NCI-H2081 (cell line): ENCODE results near the gene LRP10.

ENCODE experiments used
- DNase-seq, 2 experiments: peaks; one replicate each; lab custom pipeline; 2025; lab: John Stamatoyannopoulos, UW

Gene LRP10

DNA sequence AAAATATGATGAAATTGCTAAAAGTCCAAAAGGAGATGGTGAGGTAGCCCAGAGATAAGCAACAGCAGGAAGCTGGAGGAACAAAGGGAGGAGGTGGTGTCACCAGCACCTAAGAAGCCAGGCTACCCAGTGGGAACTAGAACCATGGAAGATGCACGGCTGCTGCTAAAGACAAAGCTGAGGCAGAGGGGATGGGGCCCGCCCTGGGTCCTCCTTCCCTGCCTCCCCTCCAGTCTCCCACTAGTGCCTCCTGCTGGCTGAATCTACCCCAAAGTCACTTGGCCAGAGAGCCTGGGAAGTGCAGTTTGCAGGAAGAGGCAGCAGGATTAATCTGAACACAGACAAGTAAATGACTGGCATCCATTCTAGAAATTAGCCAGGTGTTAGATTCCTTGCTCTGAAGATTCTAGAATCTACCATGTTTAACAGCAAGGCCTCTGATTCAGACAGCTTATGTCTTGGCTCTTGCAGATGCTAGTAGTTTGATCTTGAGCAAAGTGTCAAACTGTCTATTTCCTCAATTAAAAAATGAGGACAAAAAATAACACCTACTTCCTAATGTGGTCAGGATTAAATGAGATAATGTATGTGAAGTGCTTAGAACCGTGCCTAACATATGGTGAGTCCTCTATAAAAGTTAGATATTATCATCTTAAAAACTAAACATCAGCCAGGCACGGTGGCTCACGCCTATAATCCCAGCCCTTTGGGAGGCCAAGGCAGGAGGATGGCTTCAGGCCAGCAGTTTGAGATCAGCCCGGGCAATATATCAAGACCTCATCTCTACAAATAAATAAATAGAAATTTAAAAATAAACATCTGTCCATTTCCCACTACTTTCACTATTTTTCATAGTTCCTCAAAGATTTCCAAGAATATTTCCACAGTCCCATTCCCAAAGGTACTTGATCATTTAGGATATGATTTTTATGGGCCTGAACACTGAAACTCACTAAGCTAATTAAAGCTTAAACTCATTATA, 5.8 kb upstream of the LRP10 start:
- no peak for DNase-seq

GRCh38 chr14:22866874-22867273, 4.7 kb upstream of the LRP10 start:
- DNase-seq: no peak

DNA sequence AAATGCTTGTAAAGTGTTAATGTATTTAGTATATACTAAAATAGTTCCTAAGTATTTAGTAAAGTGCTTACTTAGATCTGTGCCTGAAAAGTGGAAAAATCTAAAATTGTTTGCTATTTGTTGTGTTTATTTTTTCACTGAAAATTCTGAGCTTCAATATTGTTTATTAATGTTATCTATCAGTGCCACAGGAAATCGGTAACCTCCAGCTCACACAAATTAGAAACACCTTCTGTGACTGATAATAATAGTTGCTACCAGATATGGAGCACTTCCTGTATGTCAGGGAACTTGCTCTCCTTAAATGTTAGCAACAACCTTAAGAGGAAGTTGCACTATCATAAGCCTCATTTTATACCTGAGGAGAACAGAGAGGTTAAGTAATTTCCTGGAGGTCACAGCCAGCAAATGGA, 723 bp upstream of the LRP10 start:
- no peak for DNase-seq

- peak; percentile 14 to 42 for DNase-seq
Observed at GRCh38 chr14:22872033-22872832, 693 bp downstream of the LRP10 start.

- DNase-seq: no peak
Observed at GRCh38 chr14:22872833-22873520, 1.4 kb downstream of the LRP10 start.

DNA sequence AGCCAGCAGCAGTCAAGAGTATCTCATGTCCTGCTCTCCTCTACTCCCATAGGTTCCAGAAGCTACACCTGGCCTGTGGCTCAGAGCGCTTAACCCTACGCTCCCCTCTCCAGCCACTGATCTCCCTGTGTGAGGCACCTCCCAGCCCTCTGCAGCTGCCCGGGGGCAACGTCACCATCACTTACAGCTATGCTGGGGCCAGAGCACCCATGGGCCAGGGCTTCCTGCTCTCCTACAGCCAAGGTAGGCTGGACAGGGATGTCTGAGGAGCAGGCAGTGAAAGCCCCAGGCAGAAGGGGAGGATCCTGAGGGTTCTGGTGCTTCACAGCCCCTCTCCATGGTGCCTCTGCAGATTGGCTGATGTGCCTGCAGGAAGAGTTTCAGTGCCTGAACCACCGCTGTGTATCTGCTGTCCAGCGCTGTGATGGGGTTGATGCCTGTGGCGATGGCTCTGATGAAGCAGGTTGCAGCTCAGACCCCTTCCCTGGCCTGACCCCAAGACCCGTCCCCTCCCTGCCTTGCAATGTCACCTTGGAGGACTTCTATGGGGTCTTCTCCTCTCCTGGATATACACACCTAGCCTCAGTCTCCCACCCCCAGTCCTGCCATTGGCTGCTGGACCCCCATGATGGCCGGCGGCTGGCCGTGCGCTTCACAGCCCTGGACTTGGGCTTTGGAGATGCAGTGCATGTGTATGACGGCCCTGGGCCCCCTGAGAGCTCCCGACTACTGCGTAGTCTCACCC, 3.6 kb downstream of the LRP10 start:
- no peak for DNase-seq

DNA sequence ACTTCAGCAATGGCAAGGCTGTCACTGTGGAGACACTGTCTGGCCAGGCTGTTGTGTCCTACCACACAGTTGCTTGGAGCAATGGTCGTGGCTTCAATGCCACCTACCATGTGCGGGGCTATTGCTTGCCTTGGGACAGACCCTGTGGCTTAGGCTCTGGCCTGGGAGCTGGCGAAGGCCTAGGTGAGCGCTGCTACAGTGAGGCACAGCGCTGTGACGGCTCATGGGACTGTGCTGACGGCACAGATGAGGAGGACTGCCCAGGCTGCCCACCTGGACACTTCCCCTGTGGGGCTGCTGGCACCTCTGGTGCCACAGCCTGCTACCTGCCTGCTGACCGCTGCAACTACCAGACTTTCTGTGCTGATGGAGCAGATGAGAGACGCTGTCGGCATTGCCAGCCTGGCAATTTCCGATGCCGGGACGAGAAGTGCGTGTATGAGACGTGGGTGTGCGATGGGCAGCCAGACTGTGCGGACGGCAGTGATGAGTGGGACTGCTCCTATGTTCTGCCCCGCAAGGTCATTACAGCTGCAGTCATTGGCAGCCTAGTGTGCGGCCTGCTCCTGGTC, 4.3 kb downstream of the LRP10 start:
- no peak for DNase-seq

DNA sequence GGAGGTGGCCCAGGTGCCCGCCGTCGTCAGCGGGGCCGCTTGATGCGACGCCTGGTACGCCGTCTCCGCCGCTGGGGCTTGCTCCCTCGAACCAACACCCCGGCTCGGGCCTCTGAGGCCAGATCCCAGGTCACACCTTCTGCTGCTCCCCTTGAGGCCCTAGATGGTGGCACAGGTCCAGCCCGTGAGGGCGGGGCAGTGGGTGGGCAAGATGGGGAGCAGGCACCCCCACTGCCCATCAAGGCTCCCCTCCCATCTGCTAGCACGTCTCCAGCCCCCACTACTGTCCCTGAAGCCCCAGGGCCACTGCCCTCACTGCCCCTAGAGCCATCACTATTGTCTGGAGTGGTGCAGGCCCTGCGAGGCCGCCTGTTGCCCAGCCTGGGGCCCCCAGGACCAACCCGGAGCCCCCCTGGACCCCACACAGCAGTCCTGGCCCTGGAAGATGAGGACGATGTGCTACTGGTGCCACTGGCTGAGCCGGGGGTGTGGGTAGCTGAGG, 5.5 kb downstream of the LRP10 start:
- no peak for DNase-seq

- DNase-seq: no peak
Observed at GRCh38 chr14:22878271-22879246, 7.0 kb downstream of the LRP10 start.

DNA sequence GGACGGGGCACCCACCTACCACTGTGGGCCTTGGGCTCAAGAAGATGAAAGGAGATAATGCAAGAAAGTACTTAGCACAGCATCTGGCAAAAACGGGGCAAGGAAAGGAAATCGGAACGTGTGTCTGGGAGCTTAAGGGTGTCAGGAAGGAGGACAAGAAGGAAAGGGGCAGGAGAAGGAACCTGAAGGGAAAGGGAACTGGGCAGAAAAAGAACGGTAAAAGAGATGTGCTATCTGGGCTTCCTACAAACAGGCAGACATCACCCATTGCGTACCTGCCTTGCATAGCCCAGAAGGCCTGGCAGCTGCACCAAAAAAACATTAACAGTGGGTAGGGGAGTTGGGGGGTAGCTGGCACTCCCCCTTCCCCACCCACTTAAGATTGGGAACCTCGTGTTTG, 10.5 kb downstream of the LRP10 start:
- no peak for DNase-seq

- DNase-seq: peak; percentile 25 to 35
Observed at GRCh38 chr14:22882529-22883172, 11.1 kb downstream of the LRP10 start.

DNA sequence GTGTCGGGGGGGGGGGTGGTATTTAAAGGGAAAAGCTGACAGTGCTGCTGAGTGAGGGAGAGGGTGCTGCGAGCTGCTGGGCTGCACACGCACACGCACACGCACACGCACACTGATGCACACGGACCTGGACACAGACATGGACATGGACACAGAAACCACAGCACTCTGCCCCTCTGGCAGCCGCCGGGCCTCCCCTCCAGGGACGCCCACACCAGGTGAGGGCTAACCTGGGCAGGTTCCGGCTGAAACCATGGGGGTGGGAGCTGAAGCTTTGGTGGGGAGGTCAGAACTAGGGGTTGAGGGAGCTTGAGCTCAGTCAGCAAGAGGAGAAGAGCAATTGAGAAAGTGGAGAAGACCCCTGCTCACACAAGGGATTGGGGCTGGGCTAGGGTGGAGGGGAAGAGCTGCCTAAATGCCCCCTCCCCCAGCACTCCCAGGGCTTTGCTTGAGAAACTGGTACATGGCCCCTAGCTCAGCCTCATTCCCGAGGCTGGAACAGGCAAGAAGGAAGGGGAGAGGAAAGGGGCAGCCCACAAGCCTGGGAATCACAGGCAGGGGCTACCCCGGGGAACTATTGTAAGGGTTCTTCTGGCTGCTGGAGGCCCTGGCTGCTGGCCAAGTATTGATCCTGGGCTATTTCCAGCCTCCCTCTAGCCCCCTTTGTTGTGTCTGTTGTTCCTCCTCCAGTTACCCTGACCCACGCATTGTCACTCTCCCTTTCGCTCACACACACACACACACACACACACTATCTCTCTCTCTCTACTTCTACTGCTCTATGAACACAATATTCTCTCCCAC, 11.8 kb downstream of the LRP10 start, which contains the start of gene REM2:
Gene REM2, plus strand, starts transcription at position 50 of the 804 bp plus-strand sequence. Its CDS starts 66 bp downstream, at position 116.
- no peak for DNase-seq

- DNase-seq: no peak
Observed at GRCh38 chr14:22884076-22884737, 12.7 kb downstream of the LRP10 start.

DNA sequence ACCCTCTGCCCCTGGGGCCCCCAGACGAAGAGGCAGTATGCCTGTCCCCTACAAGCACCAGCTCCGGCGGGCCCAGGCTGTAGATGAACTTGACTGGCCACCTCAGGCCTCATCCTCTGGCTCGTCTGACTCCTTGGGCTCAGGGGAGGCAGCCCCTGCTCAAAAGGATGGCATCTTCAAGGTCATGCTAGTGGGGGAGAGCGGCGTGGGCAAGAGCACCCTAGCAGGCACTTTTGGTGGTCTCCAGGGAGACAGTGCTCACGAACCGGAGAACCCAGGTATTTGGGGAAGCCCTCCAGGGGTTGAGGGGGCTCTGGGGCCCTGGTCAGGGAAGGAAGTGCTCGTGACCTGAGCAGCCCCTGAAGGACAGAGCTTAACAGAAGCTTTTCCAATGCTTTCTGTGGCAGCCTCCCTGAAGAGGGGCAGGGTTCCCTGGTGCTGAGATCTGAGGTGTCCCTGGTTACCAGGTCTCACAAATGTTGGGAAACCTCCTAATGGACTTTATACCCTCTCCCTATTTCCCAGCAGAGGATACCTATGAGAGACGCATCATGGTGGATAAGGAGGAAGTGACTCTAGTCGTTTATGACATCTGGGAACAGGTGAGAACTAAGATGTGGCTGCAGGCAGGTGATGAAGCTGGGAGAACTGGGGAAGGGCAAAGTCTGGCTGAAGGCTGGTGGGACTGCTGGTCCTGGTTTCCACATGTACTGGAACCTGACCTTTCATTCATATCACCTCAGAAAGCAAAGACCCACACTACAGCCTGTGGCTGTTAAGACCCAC, 13.4 kb downstream of the LRP10 start:
- DNase-seq: no peak

DNA sequence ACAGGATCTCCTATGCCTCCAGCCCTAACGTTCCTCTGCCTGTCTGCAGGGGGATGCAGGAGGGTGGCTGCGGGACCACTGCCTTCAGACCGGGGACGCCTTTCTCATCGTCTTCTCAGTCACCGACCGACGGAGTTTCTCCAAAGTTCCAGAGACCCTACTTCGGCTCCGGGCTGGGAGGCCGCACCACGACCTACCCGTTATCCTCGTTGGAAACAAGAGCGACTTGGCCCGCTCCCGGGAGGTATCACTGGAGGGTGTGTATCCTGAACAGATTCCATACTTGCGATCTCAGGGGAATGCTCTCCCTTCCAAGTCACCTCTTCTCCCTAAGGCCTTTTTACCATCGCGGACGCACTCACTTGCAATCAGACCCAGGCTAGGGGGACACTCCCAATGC, 14.4 kb downstream of the LRP10 start:
- DNase-seq: no peak

GRCh38 chr14:22886500-22887259, 15.1 kb downstream of the LRP10 start:
- DNase-seq: no peak
